Spleen (tissue), 11 donors: ENCODE data around the gene TUBGCP6. TPM values are rescaled to one million over a fixed set of nuclear protein-coding genes. Genes with fewer than 3 reads are reported as not detected.

Source experiments
- DNase-seq: peaks from one replicate; pipeline ENCODE4 v3.0.0-alpha.2; 2020
- H3K27ac ChIP-seq, 8 donors: fragments of 200-600 bp; sonication (generic) in 7 of 8; 1 replicate in 4 of 8; 2 replicates in 4 of 8; pipeline versions ENCODE4 v1.5.0 to v1.8.0; 2016 to 2021; ENCODE audit warnings: inconsistent platforms in 4 of 8, mild to moderate bottlenecking in 4 of 8, moderate library complexity in 1 of 8
- H3K27me3 ChIP-seq, 7 donors: fragments of 200-600 bp; sonication (generic) in 6 of 7; replicated peaks in 1 of 7; 1 replicate in 4 of 7; 2 replicates in 3 of 7; pipeline versions ENCODE4 v1.5.0 to v1.8.0; 2016 to 2021; ENCODE audit warnings: inconsistent platforms in 3 of 7, mild to moderate bottlenecking in 1 of 7
- H3K36me3 ChIP-seq, 6 donors: fragments of 200-600 bp; sonication (generic) in 5 of 6; 1 replicate in 4 of 6; 2 replicates in 2 of 6; pipeline versions ENCODE4 v1.5.0 to v1.8.0; 2016 to 2021; ENCODE audit warnings: inconsistent platforms in 2 of 6
- H3K4me1 ChIP-seq, 6 donors: fragments of 200-600 bp; sonication (generic) in 5 of 6; 1 replicate in 3 of 6; 2 replicates in 3 of 6; pipeline versions ENCODE4 v1.5.0 to v1.8.0; 2016 to 2021; ENCODE audit warnings: inconsistent platforms in 3 of 6
- H3K4me3 ChIP-seq, 8 donors: fragments of 200-600 bp; sonication (generic) in 7 of 8; 1 replicate in 4 of 8; 2 replicates in 4 of 8; pipeline versions ENCODE4 v1.5.0 to v1.8.0; 2016 to 2021; ENCODE audit warnings: inconsistent platforms in 4 of 8, mild to moderate bottlenecking in 4 of 8, moderate library complexity in 2 of 8
- H3K9me3 ChIP-seq, 8 donors: fragments of 200-600 bp; sonication (generic) in 7 of 8; 1 replicate in 4 of 8; 2 replicates in 4 of 8; pipeline versions ENCODE4 v1.5.0 to v1.8.0; 2016 to 2021; ENCODE audit warnings: inconsistent platforms in 4 of 8
- CTCF ChIP-seq, 11 experiments: fragments of 200-600 bp in 7 of 11; fragments of 450-650 bp in 4 of 11; sonication (generic) in 4 of 11; IDR thresholded peaks in 8 of 11; conservative IDR thresholded peaks in 3 of 11; 1 replicate in 7 of 11; 2 replicates in 4 of 11; pipeline versions ENCODE4 v1.4.0 to v1.8.0; 2016 to 2021; ENCODE audit warnings: antibody characterized with exemption in 11 of 11, inconsistent platforms in 4 of 11, mild to moderate bottlenecking in 1 of 11
- POLR2A ChIP-seq, 3 donors: fragments of 450-650 bp; IDR thresholded peaks; one replicate each; pipeline ENCODE4 v1.5.1; 2017; ENCODE audit warnings: antibody characterized with exemption in 3 of 3, mild to moderate bottlenecking in 1 of 3
- POLR2AphosphoS5 ChIP-seq, 3 donors: sonication (generic); formaldehyde crosslinking; IDR thresholded peaks; one replicate each; pipeline ENCODE4 v1.5.1; 2017; ENCODE audit warnings: antibody characterized with exemption in 3 of 3
- WGBS, 5 donors: extraction: QIAGEN DNeasy Blood & Tissue Kit in 3 of 5; methylation state at CpG; one replicate each; pipeline versions ENCODE4 v1.1.5 to v1.1.7; 2013 to 2018; 5-methylcytosine and 5-hydroxymethylcytosine counted together
- intact Hi-C: fragments of 100-400 bp; cut with DNase I; formaldehyde crosslinking; loops from one replicate; pipeline ENCODE4 v1.15.0; 2023; ENCODE audit warnings: low total_unique reads
- polyA plus RNA-seq, 3 donors: library from polyadenylated mRNA; stranded (reverse); fragments of 200-250 nt; gene quantifications; one replicate each; pipeline ENCODE4 v1.2.1, GENCODE V29; 2013
- total RNA-seq, 7 donors: library from RNA; depleted of rRNA in 3 of 7; stranded (reverse); fragments of >200 nt in 3 of 7; fragmentation: NEBNext Ultra II Directional in 4 of 7; extraction: Animal tissue kit (Norgen Biotek cat#: 25700) in 4 of 7; gene quantifications; one replicate each; pipeline versions ENCODE4 v1.1.0 to v1.2.1, GENCODE V29; 2016 to 2021
- donor health status: healthy with polysubstance abuse.
- donor health status: DM: no; HTN: no; CAD: no; lungs with moderate emphysema.
- donor health status: DM: no; HTN: no; CAD: no.
- donor health status: Bipolar disorder and iron deficiency.
- donor health status: healthy.
- donor health status: DM: no; HTN: no; CAD: no.
- donor health status: DM: yes; HTN: yes; CAD: no.

TUBGCP6 gene
- total and polyA plus RNA-seq, 10 donors = 36.0 to 98.0 (median 69.3) TPM

DNA sequence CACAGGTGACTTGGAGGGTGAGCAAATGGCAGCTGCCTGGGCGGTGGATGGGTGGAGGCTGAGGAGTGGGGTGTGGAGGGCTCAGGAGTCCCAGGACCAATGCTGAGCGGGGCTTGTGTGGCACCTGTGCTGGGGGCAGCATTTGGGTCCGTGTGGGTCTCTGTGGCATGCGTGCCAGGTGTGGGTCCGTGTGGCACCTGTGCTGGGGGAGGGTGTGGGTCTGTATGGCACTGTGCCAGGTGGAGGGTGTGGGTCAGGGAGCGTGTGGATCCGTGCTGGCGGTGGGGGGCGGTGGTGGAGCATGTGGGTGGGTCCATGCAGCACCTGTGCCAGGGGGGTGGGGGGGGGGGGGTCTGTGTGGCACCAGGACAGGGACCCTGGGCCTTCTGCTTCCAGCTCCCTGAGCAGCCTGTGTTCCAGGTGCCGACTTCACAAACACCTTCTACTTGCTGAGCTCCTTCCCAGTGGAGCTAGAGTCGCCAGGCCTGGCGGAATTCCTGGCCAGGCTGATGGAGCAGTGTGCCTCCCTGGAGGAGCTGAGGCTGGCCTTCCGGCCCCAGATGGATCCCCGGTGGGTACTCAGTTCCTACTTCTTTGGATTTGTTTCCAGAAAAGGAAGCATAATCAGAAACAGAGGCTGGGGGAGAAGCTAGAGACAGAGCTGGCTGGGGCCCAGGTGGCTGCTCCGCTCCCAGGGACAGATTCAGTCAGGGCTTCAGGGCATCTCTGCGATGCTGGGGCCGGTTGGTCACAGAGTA is 29.3 kb downstream of the TUBGCP6 start:
- Histone ChIP-seq H3K36me3 (peaks cover 4 to 100% (median 89%) of the 10 kb centered on the region in 6 donors), H3K4me3 (no peak overlapping the region), H3K9me3 (no peaks in the 10 kb centered on the region), H3K4me1 (peaks cover 0 to 4% (median under 1%) of the 10 kb centered on the region in 6 donors), H3K27me3 (no peaks in the 10 kb centered on the region), H3K27ac (no peak overlapping the region)
- DNase-seq = no peak
- WGBS, 5 donors = 86 to 95% (median 90%) methylated on average over 11 to 17 of the region's 17 CpGs
- intact Hi-C loops = no loop called here
- TF ChIP-seq CTCF (IDR thresholded peaks at IDR 0.05 in 8 of 11, conservative IDR thresholded peaks at IDR 0.05 in 3 of 11) (no peak), POLR2A (IDR thresholded peaks at IDR 0.05) (no peak), POLR2AphosphoS5 (IDR thresholded peaks at IDR 0.05) (peak in 1 of 3 donors; percentile 34)

- peaks cover 0 to 26% (median 14%) of the 10 kb centered on the region in 6 donors for H3K4me1 ChIP-seq
- DNase-seq = no peak
- WGBS, 5 donors = 94 to 98% (median 97%) methylated on average over 9 of the region's 9 CpGs
- H3K36me3 ChIP-seq = peaks cover 7 to 100% (median 83%) of the 10 kb centered on the region in 6 donors
- H3K4me3 ChIP-seq = no peak overlapping the region
- TF ChIP-seq POLR2AphosphoS5 (IDR thresholded peaks at IDR 0.05) (no peak), CTCF (IDR thresholded peaks at IDR 0.05 in 8 of 11, conservative IDR thresholded peaks at IDR 0.05 in 3 of 11) (no peak), POLR2A (IDR thresholded peaks at IDR 0.05) (no peak)
- no peaks in the 10 kb centered on the region for H3K27me3 ChIP-seq
- intact Hi-C loops = no loop called here
- H3K9me3 ChIP-seq = no peaks in the 10 kb centered on the region
- no peak overlapping the region for H3K27ac ChIP-seq
Measured at GRCh38 chr22:50213263-50213662, 31.6 kb downstream of the TUBGCP6 start.

- H3K4me1 ChIP-seq = peaks cover 3 to 47% (median 31%) of the 10 kb centered on the region in 6 donors
Measured at GRCh38 chr22:50211147-50211546, 33.7 kb downstream of the TUBGCP6 start.

More at GRCh38 chr22:50211147-50211546, 33.7 kb downstream of the TUBGCP6 start:
- DNase-seq = no peak
- H3K27ac ChIP-seq = no peak overlapping the region
- H3K9me3 ChIP-seq = no peaks in the 10 kb centered on the region
- no peaks in the 10 kb centered on the region for H3K27me3 ChIP-seq
- intact Hi-C loops = no loop called here
- TF ChIP-seq POLR2A (IDR thresholded peaks at IDR 0.05) (no peak), POLR2AphosphoS5 (IDR thresholded peaks at IDR 0.05) (no peak), CTCF (IDR thresholded peaks at IDR 0.05 in 8 of 11, conservative IDR thresholded peaks at IDR 0.05 in 3 of 11) (no peak)
- 87 to 94% (median 91%) methylated on average over 13 to 14 of the region's 14 CpGs for WGBS, 5 donors
- H3K36me3 ChIP-seq = peaks cover 3 to 100% (median 77%) of the 10 kb centered on the region in 6 donors
- H3K4me3 ChIP-seq = no peak overlapping the region
